Activated naive CD8-positive, alpha-beta T cell treated with anti-CD3 and anti-CD28 coated beads, Interleukin-2, amount 10 ng/mL, durations not matched to agents 7 days and 5 days (primary cell): Measurements from ENCODE around the gene PHF8. TPM values are rescaled to one million over a fixed set of nuclear protein-coding genes. Genes with fewer than 3 reads are reported as not detected.

Experiments used
- total RNA-seq, 2 experiments: library from RNA; stranded (reverse); gene quantifications; one replicate each; pipeline ENCODE4 v1.2.3, GENCODE V29; 2021

The PHF8 gene
- total RNA-seq, 2 experiments from 2014 or later, result 46.9 to 47.2 TPM

Other genes with a start within 250 kb of the PHF8 start
- gene FAM120C, start 138.8 kb upstream of the PHF8 start, total RNA-seq, result 10 to 100 TPM; 12.9 to 14.7 TPM